ENCODE results near the gene ANKRD35. TPM values are rescaled to one million over a fixed set of nuclear protein-coding genes. Genes with fewer than 3 reads are reported as not detected.

Gene ANKRD35
- total and polyA plus RNA-seq, 9 of the 15 experiments (the other 6 are each of a cell fraction or from before 2014, with no cell fraction given), result 0.07 to 0.14 (median 0.07) TPM; not detected in 5

DNA sequence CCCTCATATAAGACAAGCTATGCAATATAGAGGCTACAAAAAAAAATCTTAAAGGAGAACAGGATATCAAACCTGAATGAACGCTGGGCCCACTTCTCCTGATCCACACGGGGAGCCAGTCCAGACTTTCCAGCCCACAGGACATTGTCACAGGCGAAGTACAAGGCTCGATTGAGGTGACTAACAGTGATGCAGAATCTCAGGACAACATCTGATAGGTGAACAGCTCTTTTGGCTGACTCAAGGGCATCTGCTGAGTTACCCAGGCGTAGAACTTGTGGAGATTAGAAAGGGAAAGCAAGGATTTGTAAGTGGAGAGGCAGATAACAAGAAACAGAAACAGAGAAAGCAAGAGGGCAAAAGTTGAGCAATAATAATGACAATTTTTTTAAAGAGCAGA lies 31.1 kb upstream of the ANKRD35 start (continued):
- no peak for TF ChIP-seq HNRNPL (IDR thresholded peaks at IDR 0.05; ENCODE audit: low read depth, low read length)
- no peak for TF ChIP-seq THRAP3 (IDR thresholded peaks at IDR 0.05; ENCODE audit: borderline replicate concordance)
- no peak for TF ChIP-seq ZNF133 (CRISPR knock-in tag; IDR thresholded peaks at IDR 0.05)
- no peak for TF ChIP-seq TEAD2 (tag; IDR thresholded peaks at IDR 0.05)
- no peak for TF ChIP-seq ASH1L (IDR thresholded peaks at IDR 0.05; ENCODE audit: borderline replicate concordance, low read depth, partially characterized antibody)
- no peak for TF ChIP-seq GTF2A2 (tag; IDR thresholded peaks at IDR 0.05)
- no peak for TF ChIP-seq PML (IDR thresholded peaks at IDR 0.05; ENCODE audit: low read length)
- TF ChIP-seq, protein P1, sequence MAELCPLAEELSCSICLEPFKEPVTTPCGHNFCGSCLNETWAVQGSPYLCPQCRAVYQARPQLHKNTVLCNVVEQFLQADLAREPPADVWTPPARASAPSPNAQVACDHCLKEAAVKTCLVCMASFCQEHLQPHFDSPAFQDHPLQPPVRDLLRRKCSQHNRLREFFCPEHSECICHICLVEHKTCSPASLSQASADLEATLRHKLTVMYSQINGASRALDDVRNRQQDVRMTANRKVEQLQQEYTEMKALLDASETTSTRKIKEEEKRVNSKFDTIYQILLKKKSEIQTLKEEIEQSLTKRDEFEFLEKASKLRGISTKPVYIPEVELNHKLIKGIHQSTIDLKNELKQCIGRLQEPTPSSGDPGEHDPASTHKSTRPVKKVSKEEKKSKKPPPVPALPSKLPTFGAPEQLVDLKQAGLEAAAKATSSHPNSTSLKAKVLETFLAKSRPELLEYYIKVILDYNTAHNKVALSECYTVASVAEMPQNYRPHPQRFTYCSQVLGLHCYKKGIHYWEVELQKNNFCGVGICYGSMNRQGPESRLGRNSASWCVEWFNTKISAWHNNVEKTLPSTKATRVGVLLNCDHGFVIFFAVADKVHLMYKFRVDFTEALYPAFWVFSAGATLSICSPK (IDR thresholded peaks at IDR 0.05; ENCODE audit: borderline replicate concordance), result no peak
- TF ChIP-seq, protein P2, sequence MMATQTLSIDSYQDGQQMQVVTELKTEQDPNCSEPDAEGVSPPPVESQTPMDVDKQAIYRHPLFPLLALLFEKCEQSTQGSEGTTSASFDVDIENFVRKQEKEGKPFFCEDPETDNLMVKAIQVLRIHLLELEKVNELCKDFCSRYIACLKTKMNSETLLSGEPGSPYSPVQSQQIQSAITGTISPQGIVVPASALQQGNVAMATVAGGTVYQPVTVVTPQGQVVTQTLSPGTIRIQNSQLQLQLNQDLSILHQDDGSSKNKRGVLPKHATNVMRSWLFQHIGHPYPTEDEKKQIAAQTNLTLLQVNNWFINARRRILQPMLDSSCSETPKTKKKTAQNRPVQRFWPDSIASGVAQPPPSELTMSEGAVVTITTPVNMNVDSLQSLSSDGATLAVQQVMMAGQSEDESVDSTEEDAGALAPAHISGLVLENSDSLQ (IDR thresholded peaks at IDR 0.05), result no peak
- TF ChIP-seq HEY1 (CRISPR knock-in tag; IDR thresholded peaks at IDR 0.05; ENCODE audit: borderline replicate concordance), result no peak
- no peak for TF ChIP-seq SREBF2 (CRISPR knock-in tag; IDR thresholded peaks at IDR 0.05)
- 0 out of 2 replicates have a peak, but pooled peaks have one; percentile 29 for TF ChIP-seq FOSL1 (tag; conservative IDR thresholded peaks at IDR 0.05)
- TF ChIP-seq, protein P3, sequence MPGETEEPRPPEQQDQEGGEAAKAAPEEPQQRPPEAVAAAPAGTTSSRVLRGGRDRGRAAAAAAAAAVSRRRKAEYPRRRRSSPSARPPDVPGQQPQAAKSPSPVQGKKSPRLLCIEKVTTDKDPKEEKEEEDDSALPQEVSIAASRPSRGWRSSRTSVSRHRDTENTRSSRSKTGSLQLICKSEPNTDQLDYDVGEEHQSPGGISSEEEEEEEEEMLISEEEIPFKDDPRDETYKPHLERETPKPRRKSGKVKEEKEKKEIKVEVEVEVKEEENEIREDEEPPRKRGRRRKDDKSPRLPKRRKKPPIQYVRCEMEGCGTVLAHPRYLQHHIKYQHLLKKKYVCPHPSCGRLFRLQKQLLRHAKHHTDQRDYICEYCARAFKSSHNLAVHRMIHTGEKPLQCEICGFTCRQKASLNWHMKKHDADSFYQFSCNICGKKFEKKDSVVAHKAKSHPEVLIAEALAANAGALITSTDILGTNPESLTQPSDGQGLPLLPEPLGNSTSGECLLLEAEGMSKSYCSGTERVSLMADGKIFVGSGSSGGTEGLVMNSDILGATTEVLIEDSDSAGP (CRISPR knock-in tag; IDR thresholded peaks at IDR 0.05), result no peak
- no peak for TF ChIP-seq RBM15 (IDR thresholded peaks at IDR 0.05; ENCODE audit: insufficient read depth, low read length)
- TF ChIP-seq SMARCC2 (IDR thresholded peaks at IDR 0.05; ENCODE audit: low read depth), result no peak
- no peak for TF ChIP-seq PHF21A (IDR thresholded peaks at IDR 0.05; ENCODE audit: borderline replicate concordance, low read depth)
- TF ChIP-seq, protein P4, sequence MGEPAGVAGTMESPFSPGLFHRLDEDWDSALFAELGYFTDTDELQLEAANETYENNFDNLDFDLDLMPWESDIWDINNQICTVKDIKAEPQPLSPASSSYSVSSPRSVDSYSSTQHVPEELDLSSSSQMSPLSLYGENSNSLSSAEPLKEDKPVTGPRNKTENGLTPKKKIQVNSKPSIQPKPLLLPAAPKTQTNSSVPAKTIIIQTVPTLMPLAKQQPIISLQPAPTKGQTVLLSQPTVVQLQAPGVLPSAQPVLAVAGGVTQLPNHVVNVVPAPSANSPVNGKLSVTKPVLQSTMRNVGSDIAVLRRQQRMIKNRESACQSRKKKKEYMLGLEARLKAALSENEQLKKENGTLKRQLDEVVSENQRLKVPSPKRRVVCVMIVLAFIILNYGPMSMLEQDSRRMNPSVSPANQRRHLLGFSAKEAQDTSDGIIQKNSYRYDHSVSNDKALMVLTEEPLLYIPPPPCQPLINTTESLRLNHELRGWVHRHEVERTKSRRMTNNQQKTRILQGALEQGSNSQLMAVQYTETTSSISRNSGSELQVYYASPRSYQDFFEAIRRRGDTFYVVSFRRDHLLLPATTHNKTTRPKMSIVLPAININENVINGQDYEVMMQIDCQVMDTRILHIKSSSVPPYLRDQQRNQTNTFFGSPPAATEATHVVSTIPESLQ (CRISPR knock-in tag; IDR thresholded peaks at IDR 0.05), result no peak
- no peak for TF ChIP-seq ZNF124 (CRISPR knock-in tag; IDR thresholded peaks at IDR 0.05)
- peak; percentile 41 for TF ChIP-seq RBM25 (IDR thresholded peaks at IDR 0.05; ENCODE audit: low read depth, low read length, severe bottlenecking)
- TF ChIP-seq, protein P5, sequence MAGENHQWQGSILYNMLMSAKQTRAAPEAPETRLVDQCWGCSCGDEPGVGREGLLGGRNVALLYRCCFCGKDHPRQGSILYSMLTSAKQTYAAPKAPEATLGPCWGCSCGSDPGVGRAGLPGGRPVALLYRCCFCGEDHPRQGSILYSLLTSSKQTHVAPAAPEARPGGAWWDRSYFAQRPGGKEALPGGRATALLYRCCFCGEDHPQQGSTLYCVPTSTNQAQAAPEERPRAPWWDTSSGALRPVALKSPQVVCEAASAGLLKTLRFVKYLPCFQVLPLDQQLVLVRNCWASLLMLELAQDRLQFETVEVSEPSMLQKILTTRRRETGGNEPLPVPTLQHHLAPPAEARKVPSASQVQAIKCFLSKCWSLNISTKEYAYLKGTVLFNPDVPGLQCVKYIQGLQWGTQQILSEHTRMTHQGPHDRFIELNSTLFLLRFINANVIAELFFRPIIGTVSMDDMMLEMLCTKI (IDR thresholded peaks at IDR 0.05; ENCODE audit: partially characterized antibody), result no peak
- TF ChIP-seq, protein P6, sequence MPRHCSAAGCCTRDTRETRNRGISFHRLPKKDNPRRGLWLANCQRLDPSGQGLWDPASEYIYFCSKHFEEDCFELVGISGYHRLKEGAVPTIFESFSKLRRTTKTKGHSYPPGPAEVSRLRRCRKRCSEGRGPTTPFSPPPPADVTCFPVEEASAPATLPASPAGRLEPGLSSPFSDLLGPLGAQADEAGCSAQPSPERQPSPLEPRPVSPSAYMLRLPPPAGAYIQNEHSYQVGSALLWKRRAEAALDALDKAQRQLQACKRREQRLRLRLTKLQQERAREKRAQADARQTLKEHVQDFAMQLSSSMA (CRISPR knock-in tag; IDR thresholded peaks at IDR 0.05), result no peak
- no peak for TF ChIP-seq NFATC3 (IDR thresholded peaks at IDR 0.05)
